Neuron (in vitro differentiated cells): ENCODE results near the gene CAPN10.

Experiments used
- H2AFZ ChIP-seq: one replicate; pipeline ENCODE4 v1.6.1; 2013; ENCODE audit warnings: low read depth, mild to moderate bottlenecking, inconsistent platforms, low read length, moderate library complexity
- H3K27me3 ChIP-seq: one replicate; pipeline ENCODE4 v1.6.1; 2013; ENCODE audit warnings: low read length; ENCODE audit not compliant: insufficient read depth
- H3K36me3 ChIP-seq: one replicate; pipeline ENCODE4 v1.6.1; 2013; ENCODE audit warnings: low read length; ENCODE audit not compliant: insufficient read depth
- H3K4me1 ChIP-seq: one replicate; pipeline ENCODE4 v1.6.1; 2013; ENCODE audit warnings: low read length; ENCODE audit not compliant: insufficient read depth
- H3K4me3 ChIP-seq: 2 replicates; pipeline ENCODE4 v1.5.1; 2013; ENCODE audit warnings: mild to moderate bottlenecking, low read length, moderate library complexity
- H3K9me3 ChIP-seq: one replicate; pipeline ENCODE4 v1.6.1; 2013; ENCODE audit warnings: low read length

The CAPN10 gene

DNA sequence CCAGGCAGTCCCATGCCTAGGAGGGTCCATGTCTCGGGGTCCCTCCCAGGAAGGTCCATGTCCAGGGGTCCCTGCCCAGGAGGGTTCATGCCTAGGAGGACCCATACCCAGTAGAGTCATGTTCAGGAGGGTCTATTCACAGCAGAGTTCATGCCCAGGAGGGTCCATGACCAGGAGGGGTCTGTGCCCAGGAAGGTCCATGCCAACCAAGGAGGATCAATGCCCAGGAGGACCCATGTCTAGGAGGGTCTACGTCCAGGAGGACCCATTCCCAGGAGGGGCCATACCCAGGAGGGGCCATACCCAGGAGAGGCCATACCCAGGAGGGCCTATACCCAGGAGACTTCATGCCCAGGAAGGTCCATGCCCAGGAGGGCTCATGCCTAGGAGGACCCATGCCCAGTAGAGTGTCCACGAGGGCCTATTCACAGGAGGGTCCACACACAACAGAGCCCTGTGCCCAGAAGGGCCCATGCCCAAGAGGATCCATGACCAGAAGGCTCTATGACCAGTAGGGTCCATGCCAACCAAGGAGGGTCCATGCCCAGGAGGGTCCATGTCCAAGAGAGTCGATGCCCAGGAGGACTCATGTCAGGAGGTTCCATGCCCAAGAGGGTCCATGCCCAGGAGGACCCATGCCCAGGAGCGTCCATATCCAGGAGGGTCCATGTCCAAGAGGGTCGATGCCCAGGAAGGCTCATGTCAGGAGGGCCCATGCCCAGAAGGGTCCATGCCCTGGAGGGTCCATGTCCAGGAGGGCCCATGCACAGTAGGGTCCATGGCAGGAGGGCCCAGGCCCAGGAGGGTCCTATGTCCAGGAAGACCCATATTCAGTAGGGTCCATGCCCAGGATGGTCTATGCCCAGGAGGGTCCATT is 48.8 kb downstream of the CAPN10 start:
- H3K4me1 ChIP-seq: no peaks in the 10 kb centered on the region

GRCh38 chr2:240635998-240636547 is 49.5 kb downstream of the CAPN10 start:
- no peak overlapping the region for H2AFZ ChIP-seq
- peaks cover 14% of the 10 kb centered on the region for H3K27me3 ChIP-seq
- no peak overlapping the region for H3K4me3 ChIP-seq
- H3K9me3 ChIP-seq: peaks cover 10% of the 10 kb centered on the region
- no peaks in the 10 kb centered on the region for H3K36me3 ChIP-seq
- H3K4me1 ChIP-seq: no peaks in the 10 kb centered on the region

More for the DNA sequence above, 48.8 kb downstream of the CAPN10 start:
- H3K4me3 ChIP-seq: no peak overlapping the region
- H3K36me3 ChIP-seq: no peaks in the 10 kb centered on the region
- H3K9me3 ChIP-seq: peaks cover 10% of the 10 kb centered on the region
- H3K27me3 ChIP-seq: peaks cover 14% of the 10 kb centered on the region
- H2AFZ ChIP-seq: no peak overlapping the region

DNA sequence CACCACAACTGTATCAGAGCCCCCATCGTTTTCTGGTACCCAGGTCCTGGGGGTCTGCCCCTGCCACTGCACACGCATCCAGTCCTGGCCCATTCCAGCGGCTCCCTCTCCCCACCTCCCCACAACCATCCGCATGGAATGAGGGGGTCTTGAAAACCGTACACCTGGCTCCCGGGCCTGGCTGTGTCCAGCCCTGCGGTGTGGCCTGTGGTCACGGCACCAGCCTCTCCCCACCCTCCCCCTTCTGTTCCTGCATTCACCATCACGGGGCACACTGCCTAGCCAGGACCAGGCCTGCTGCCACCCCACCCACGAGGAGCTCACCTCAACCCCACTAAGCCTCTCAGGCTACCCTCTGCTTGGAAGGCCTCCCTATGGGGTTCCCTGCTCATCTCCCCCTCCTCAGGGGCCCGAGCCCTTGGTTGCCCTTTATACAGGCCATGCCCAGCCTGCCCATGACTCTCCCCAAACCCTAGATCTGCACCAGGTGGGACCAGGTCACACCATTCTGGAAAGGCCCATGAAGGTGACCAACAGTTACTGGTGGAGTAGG is 50.1 kb downstream of the CAPN10 start:
- no peak overlapping the region for H2AFZ ChIP-seq
- no peaks in the 10 kb centered on the region for H3K4me1 ChIP-seq
- no peaks in the 10 kb centered on the region for H3K36me3 ChIP-seq
- H3K4me3 ChIP-seq: no peak overlapping the region
- H3K9me3 ChIP-seq: peaks cover 10% of the 10 kb centered on the region
- peaks cover 14% of the 10 kb centered on the region for H3K27me3 ChIP-seq

GRCh38 chr2:240637116-240637900 is 50.8 kb downstream of the CAPN10 start:
- Histone ChIP-seq H2AFZ (no peak overlapping the region), H3K4me1 (no peaks in the 10 kb centered on the region), H3K27me3 (peaks cover 14% of the 10 kb centered on the region), H3K4me3 (no peak overlapping the region), H3K9me3 (peaks cover 9% of the 10 kb centered on the region), H3K36me3 (no peaks in the 10 kb centered on the region)

DNA sequence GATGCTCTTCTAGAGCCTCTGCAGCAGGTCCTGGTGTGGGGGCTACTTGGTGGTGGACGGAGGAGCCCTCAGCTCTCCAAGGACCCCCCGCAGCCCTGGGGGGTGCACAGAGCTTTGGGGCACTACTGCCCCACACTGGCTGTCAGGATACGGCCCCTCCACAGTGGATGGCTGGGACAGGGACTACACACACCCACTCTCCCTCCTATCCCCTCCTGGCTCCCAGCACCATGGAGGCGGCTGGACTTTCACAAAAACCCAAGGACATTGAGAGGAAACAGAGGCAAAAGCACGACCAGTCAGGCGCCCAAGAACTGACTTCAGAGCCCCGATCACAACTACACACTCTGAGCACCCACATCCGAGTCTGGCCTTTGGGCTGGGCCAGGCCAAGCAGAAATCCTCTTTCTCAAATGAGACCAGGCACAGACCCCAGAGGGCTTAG is 51.4 kb downstream of the CAPN10 start:
- Histone ChIP-seq H3K9me3 (peaks cover 9% of the 10 kb centered on the region), H3K4me3 (no peak overlapping the region), H3K4me1 (no peaks in the 10 kb centered on the region), H3K27me3 (peaks cover 14% of the 10 kb centered on the region), H3K36me3 (no peaks in the 10 kb centered on the region), H2AFZ (no peak overlapping the region)

DNA sequence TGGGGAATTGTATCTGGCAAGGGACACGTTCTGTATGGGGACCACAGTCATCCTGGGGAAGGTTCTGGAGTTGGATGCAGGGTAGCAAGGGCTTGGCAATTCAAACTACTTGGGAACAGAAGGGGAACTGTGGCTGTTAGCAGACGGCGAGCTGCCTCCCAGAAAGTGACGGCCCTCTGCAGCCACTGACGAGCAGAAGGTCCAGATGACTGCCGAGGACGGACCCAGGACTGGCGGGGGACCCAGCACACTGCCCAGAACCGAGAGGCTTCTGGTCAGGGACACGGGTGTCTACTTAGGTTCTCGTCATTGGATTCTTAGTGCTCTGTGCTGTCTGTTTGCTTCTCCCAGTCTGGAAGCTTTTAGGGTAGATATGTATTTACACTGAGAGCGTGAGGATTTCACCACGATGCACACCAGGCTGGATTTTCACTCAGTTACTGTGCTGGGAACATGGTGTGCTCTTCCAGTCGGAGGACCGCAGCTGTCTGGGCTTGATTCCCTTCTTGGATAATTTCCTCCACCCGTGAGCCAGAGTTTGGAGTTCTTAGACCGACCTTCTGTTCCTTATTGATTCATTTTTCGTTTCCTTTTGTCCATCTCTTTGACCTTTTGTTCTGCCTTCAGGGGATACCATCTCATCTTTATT is 52.1 kb downstream of the CAPN10 start:
- Histone ChIP-seq H2AFZ (no peak overlapping the region), H3K36me3 (no peaks in the 10 kb centered on the region), H3K27me3 (peaks cover 14% of the 10 kb centered on the region), H3K4me3 (no peak overlapping the region), H3K4me1 (no peaks in the 10 kb centered on the region), H3K9me3 (peaks cover 9% of the 10 kb centered on the region)

DNA sequence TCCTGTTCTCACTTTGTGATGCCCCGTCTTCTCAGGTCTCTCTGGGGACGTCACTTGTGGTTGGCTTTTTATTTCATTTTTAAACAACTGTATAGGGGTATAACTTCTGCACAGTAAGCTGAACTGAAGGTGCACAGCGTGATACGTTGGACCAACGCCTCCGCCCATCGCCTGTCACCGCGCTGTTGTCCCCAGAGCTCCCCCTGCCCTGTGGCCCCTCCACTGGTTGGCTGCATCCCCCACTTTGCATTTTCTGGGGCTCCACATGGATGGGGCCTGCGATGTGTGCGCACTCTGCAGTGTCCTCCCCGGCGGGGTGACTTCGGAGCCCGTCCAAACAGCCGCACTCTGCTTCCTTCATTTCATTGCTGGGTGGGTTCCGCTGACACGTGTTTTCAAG is 53.0 kb downstream of the CAPN10 start:
- Histone ChIP-seq H3K36me3 (no peaks in the 10 kb centered on the region), H3K27me3 (peaks cover 14% of the 10 kb centered on the region), H3K4me1 (no peaks in the 10 kb centered on the region), H2AFZ (no peak overlapping the region), H3K9me3 (peaks cover 4% of the 10 kb centered on the region), H3K4me3 (no peak overlapping the region)

DNA sequence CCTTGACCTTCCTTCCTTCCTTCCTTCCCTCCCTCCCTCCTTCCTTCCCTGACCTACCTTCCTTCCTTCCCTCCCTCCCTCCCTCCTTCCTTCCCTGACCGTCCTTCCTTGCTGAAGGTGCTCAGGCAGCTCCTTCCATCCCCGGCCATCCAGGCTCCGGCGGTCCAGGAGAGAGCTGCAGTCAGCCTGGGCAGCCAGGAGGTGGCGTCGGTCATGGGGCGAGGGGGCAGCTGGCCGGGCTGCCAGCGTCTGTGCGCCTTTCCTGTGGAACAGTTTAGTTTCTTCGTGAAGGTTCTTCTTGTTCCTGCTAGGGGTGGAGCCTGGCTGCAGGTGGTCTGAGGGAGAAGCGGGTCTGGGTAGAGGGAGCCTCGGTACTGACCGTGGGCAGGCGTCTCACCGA is 54.4 kb downstream of the CAPN10 start:
- no peaks in the 10 kb centered on the region for H3K36me3 ChIP-seq
- no peak overlapping the region for H2AFZ ChIP-seq
- H3K4me1 ChIP-seq: no peaks in the 10 kb centered on the region
- peaks cover 7% of the 10 kb centered on the region for H3K9me3 ChIP-seq
- no peak overlapping the region for H3K4me3 ChIP-seq
- H3K27me3 ChIP-seq: peaks cover 16% of the 10 kb centered on the region

- H3K27me3 ChIP-seq: peaks cover 15% of the 10 kb centered on the region
- H3K9me3 ChIP-seq: peaks cover 6% of the 10 kb centered on the region
- no peaks in the 10 kb centered on the region for H3K4me1 ChIP-seq
- H3K36me3 ChIP-seq: no peaks in the 10 kb centered on the region
- H3K4me3 ChIP-seq: no peak overlapping the region
- H2AFZ ChIP-seq: no peak overlapping the region
Observed at GRCh38 chr2:240642061-240642805, 55.7 kb downstream of the CAPN10 start.

DNA sequence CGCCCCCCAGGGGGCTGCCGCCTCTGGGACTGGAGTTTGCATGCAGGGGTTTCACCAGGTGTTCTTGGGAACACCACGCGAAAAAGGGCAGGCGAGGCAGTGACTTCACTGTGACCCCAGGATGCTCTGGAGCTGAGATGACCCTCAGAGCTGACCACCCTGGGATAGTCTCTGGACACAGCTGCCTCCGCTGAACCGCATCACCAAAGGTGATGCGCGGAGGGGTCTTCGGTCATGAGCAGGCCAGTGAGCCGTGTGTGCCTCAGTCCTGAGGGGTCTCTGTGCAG is 56.2 kb downstream of the CAPN10 start:
- Histone ChIP-seq H3K4me3 (no peak overlapping the region), H3K27me3 (peaks cover 16% of the 10 kb centered on the region)

GRCh38 chr2:240643093-240643810 is 56.7 kb downstream of the CAPN10 start:
- Histone ChIP-seq H3K36me3 (no peaks in the 10 kb centered on the region), H3K9me3 (peaks cover 3% of the 10 kb centered on the region), H3K27me3 (peaks cover 18% of the 10 kb centered on the region), H3K4me1 (no peaks in the 10 kb centered on the region), H3K4me3 (no peak overlapping the region), H2AFZ (no peak overlapping the region)

More for the DNA sequence above, 56.2 kb downstream of the CAPN10 start:
- H3K9me3 ChIP-seq: peaks cover 3% of the 10 kb centered on the region
- no peaks in the 10 kb centered on the region for H3K36me3 ChIP-seq
- H2AFZ ChIP-seq: no peak overlapping the region
- no peaks in the 10 kb centered on the region for H3K4me1 ChIP-seq

DNA sequence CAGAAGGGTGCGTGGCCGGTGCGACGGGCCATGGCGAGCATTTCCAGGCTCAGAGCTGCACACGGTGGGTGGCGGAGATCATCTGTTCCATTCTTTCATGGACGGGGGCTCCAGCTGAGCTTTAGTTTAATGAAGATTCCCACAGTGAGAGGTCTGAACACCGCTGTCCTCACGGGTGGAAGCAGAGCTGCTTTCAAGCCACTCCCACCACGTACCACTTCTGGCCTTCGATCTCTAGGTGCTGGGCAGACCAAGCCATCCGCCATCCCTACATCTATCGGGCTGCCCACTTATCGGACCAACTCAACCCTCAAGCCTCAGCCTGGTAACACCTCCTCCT is 57.2 kb downstream of the CAPN10 start:
- Histone ChIP-seq H3K27me3 (peaks cover 20% of the 10 kb centered on the region), H3K36me3 (no peaks in the 10 kb centered on the region), H3K4me3 (no peak overlapping the region), H3K9me3 (peaks cover 3% of the 10 kb centered on the region), H3K4me1 (no peaks in the 10 kb centered on the region), H2AFZ (no peak overlapping the region)
